ENCODE data around the gene GNAO1.

Gene GNAO1

GRCh38 chr16:56315955-56316354, 124.7 kb downstream of the GNAO1 start:
- DNase-seq, result no peak

- no peak for DNase-seq
These were observed 125.3 kb downstream of the GNAO1 start for GRCh38 chr16:56316545-56316944.

- peak; percentile 64 for DNase-seq
These were observed 126.9 kb downstream of the GNAO1 start for GRCh38 chr16:56317998-56318826.

- no peak for DNase-seq
These were observed 127.5 kb downstream of the GNAO1 start for GRCh38 chr16:56318827-56319140.

GRCh38 chr16:56319376-56319775, 128.1 kb downstream of the GNAO1 start:
- no peak for DNase-seq

GRCh38 chr16:56320056-56320455, 128.8 kb downstream of the GNAO1 start:
- no peak for DNase-seq

- no peak for DNase-seq
These were observed 129.7 kb downstream of the GNAO1 start for GRCh38 chr16:56320811-56321558.

GRCh38 chr16:56321571-56321970, 130.3 kb downstream of the GNAO1 start:
- no peak for DNase-seq

GRCh38 chr16:56324406-56324805, 133.1 kb downstream of the GNAO1 start:
- DNase-seq, result no peak

- DNase-seq, result no peak
These were observed 134.7 kb downstream of the GNAO1 start for GRCh38 chr16:56325956-56326355.

GRCh38 chr16:56327071-56327928, 136.0 kb downstream of the GNAO1 start:
- no peak for DNase-seq

- DNase-seq, result no peak
These were observed 136.6 kb downstream of the GNAO1 start for GRCh38 chr16:56327929-56328258.

GRCh38 chr16:56328276-56329022, 137.2 kb downstream of the GNAO1 start:
- no peak for DNase-seq

- DNase-seq, result no peak
These were observed 138.6 kb downstream of the GNAO1 start for GRCh38 chr16:56329887-56330286.

- DNase-seq, result no peak
These were observed 139.2 kb downstream of the GNAO1 start for GRCh38 chr16:56330476-56330875.

GRCh38 chr16:56331399-56331798, 140.1 kb downstream of the GNAO1 start:
- no peak for DNase-seq

GRCh38 chr16:56331915-56332314, 140.6 kb downstream of the GNAO1 start:
- DNase-seq, result no peak

- DNase-seq, result no peak
These were observed 141.3 kb downstream of the GNAO1 start for GRCh38 chr16:56332464-56333079.

GRCh38 chr16:56334761-56335160, 143.5 kb downstream of the GNAO1 start:
- no peak for DNase-seq

GRCh38 chr16:56336071-56336688, 144.9 kb downstream of the GNAO1 start:
- DNase-seq, result no peak

GRCh38 chr16:56336711-56337110, 145.4 kb downstream of the GNAO1 start:
- no peak for DNase-seq
